Skeletal muscle cell (primary cell): ENCODE results near the gene GMPR2.
"Not testable (repeated sequence)": the region's sequence is repeated elsewhere in the genome, so short reads cannot be mapped to it uniquely, and the experiment has no call there.

Experiments used
- DNase-seq: peaks from one replicate; pipeline ENCODE4 v3.0.0-alpha.2; 2010; ENCODE audit warnings: low read depth
- H3K4me3 ChIP-seq: 2 replicates; pipeline ENCODE4 v1.5.1; 2011; ENCODE audit warnings: low read depth, mild to moderate bottlenecking, control low read depth, low read length, moderate library complexity

GMPR2 gene

GRCh38 chr14:24197056-24197450 lies 35.7 kb upstream of the GMPR2 start:
- DNase-seq = no peak

GRCh38 chr14:24198814-24199524 lies 33.8 kb upstream of the GMPR2 start:
- no peak for DNase-seq
- H3K4me3 ChIP-seq = no peak overlapping the region

More at GRCh38 chr14:24197056-24197450, 35.7 kb upstream of the GMPR2 start:
- H3K4me3 ChIP-seq = no peak overlapping the region

GRCh38 chr14:24202538-24202937 lies 30.2 kb upstream of the GMPR2 start:
- DNase-seq, H3K4me3 ChIP-seq: not testable (repeated sequence)

- DNase-seq, H3K4me3 ChIP-seq: not testable (repeated sequence)
These were observed 29.4 kb upstream of the GMPR2 start for GRCh38 chr14:24203249-24203886.

DNA sequence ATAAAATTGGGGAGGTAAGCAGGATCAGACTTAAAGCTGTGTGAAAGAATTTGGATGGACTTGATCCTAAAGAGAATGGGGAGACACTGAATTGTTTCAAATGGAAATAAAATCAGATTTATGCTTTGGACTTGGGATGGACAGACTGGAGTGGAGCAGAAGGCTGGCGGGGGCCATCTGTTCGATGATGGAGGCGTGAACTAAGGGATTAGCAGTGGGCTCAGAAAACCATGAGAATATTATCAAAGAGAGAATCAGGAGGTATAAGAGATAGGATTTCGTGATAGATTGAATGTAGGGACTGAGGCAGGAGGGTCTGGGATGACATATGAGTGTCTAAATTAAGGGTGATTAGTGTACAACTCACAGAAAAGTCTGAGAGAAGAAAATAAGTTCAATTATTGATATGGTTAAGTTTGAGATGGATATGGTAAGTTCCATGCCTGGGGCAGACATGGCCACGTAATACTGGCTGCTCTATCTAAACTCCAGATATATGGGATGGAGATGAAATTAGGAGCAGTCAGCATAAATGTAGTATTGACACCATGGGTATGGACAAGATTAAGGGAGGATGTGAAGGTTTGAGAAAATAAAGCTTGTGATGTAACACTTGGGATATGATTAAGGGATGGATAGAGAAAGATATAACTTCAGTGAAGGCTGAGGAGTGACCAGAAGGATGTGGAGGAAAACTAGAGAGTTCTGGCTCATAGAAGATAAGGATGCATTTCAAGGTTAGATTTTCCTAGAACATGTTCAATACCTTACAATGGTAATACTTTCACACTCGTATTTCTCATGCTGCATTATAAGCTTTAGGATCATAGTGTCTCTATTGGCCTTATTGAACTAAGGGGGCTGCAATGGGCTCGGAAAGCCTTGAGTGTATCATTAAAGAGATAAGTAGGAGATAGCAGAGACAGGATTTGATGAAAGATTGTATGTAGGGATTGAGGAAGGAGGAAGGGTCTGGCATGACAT lies 28.3 kb upstream of the GMPR2 start:
- H3K4me3 ChIP-seq = no peak overlapping the region
- DNase-seq = no peak

- no peak for DNase-seq
- no peak overlapping the region for H3K4me3 ChIP-seq
These were observed 26.2 kb upstream of the GMPR2 start for GRCh38 chr14:24206260-24207103.

GRCh38 chr14:24207104-24207551 lies 25.6 kb upstream of the GMPR2 start:
- no peak overlapping the region for H3K4me3 ChIP-seq
- DNase-seq = no peak

DNA sequence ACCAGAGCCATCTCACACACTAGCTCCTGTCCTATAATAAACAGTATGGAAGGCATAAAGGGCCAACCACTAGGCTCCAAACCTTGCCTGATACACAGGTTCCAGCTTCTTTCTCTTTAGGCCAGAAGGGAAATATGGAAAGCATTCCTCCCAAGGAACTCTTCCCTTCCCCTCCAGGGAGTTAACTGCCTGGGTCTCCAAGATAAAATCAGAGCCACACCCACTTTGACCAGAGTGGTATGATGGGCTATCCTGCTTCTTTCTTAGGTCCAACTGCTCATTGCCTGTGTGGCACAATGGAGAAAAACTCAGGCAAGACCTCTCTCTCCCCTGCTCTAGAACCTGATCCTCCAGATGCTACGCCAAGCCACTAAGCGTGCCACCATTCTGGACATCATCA lies 25.1 kb upstream of the GMPR2 start:
- H3K4me3 ChIP-seq = no peak overlapping the region
- DNase-seq = no peak

GRCh38 chr14:24211311-24211710 lies 21.4 kb upstream of the GMPR2 start:
- no peak for DNase-seq
- H3K4me3 ChIP-seq = no peak overlapping the region

GRCh38 chr14:24212924-24213865 lies 19.5 kb upstream of the GMPR2 start, which contains the start of gene CHMP4A:
CHMP4A (minus strand) TSS chr14:24213488; CDS start chr14:24213439, 49 bp downstream.
- peak within 1 kb of the TSS; percentile 71 for H3K4me3 ChIP-seq
- peak; percentile 97 for DNase-seq

GRCh38 chr14:24213866-24214662 lies 18.7 kb upstream of the GMPR2 start:
- H3K4me3 ChIP-seq = peak overlapping the region; percentile 71
- DNase-seq = no peak

DNA sequence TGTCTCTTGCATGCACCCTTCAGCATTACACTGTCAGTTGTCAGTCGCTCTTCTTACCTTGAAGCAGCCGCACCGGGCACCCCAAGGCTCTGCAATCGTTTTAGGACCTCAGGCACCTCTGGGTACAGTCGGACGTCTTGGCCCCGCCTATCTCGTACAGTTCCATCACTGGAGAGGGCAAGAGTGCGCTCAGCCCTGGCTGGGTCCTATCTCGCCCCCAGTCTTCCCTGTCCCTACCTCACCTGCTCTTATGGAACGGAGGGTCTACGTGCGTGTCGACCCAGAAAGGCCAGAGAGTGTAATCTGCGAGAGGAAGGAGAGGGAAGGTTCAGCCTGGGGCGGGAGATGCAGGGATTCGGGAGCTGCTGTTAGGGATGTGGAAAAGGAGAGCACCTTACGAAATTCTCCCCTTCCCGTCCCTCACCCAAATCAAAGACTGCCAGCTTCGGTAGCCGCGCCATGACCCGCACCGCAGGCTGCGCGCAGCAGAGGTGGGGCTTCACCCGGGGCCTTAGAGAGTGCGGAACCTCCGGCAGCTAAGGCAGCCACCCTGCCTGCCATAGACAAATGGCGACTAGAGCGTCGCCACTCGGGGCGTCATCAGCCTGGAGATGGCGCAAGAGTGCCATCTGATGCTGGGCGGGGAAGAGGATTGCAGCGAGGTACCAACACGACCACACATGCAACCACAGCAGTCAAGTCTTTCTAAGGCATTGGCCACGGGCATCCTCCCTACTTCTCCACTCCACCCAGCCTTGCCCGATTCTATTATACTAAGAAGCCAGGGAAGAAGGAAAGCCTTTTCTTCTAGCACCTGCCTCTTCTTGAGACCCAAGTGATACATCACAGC lies 17.0 kb upstream of the GMPR2 start, which contains the start of gene MDP1:
Gene MDP1, minus strand, starts transcription at position 572 of the 850 bp plus-strand sequence. Its CDS starts 111 bp downstream, at position 461.
- peak; percentile 54 for DNase-seq
- H3K4me3 ChIP-seq = peak within 1 kb of the TSS; percentile 77

GRCh38 chr14:24216345-24216699 lies 16.4 kb upstream of the GMPR2 start:
- no peak for DNase-seq
- peak overlapping the region; percentile 77 for H3K4me3 ChIP-seq

DNA sequence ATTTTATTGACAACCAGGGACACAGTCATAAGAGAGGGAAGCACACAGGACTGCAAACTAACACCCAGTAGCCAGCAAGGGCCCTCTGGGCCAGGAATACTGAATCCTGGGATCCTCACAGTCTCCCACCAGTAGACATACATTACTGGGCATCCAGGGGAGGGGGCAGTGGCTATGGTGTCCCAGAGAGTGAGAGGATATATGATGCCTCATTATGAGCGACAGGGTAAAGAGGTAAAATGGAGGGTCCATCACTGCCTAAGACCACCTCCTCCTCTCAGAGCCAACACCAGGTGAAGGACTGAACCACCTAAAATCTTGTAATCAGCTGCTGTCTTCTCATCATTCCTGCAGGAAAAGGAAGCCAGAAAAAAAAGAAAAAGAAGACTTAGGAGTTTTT lies 15.9 kb upstream of the GMPR2 start:
- not testable (repeated sequence) for H3K4me3 ChIP-seq, DNase-seq

DNA sequence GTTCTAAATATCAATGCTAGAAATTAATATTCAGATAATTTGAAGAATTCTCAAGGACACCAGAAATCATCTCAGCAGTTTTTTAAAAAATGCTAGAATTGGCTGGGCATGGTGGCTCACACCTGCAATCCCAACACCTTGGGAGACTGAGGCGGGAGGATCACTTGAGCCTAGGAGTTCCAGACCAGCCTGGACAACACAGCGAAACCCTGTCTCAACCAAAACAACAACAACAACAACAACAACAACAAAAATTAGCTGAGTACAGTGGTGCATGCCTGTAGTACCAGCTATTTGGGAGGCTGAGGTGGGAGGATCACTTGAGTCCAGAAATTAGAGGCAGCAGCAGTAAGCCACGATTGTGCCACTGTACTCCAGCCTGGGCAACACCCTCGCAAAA lies 13.6 kb upstream of the GMPR2 start:
- no peak for DNase-seq
- no peak overlapping the region for H3K4me3 ChIP-seq

- DNase-seq = no peak
- H3K4me3 ChIP-seq = no peak overlapping the region
These were observed 13.2 kb upstream of the GMPR2 start for GRCh38 chr14:24219521-24219920.
